Activated T-helper 2 cell treated with anti-CD3 and anti-CD28 coated beads, Interferon-gamma antibody, Interleukin-2, Interleukin-4, amounts not matched to agents 10 μg/mL and 5 μg/mL and 100 μg/mL, durations not matched to agents 14 hours and 24 hours and 36 hours (primary cell): ENCODE results near the gene SH3RF3. TPM values are rescaled to one million over a fixed set of nuclear protein-coding genes. Genes with fewer than 3 reads are reported as not detected.

Experiments used
- DNase-seq: peaks from one replicate; pipeline ENCODE4 v3.0.0; 2021; ENCODE audit warnings: low spot score
- H3K27ac Mint-ChIP-seq: one replicate; pipeline ENCODE4 v1.8.0; 2021; ENCODE audit warnings: mixed read lengths
- H3K27me3 Mint-ChIP-seq: one replicate; pipeline ENCODE4 v1.8.0; 2021; ENCODE audit warnings: low read depth, mixed read lengths
- H3K36me3 Mint-ChIP-seq: one replicate; pipeline ENCODE4 v1.8.0; 2021; ENCODE audit warnings: low read depth, mixed read lengths
- H3K4me1 Mint-ChIP-seq: one replicate; pipeline ENCODE4 v1.8.0; 2021; ENCODE audit warnings: low read depth, mixed read lengths
- H3K4me3 Mint-ChIP-seq: one replicate; pipeline ENCODE4 v1.8.0; 2021; ENCODE audit warnings: low read depth, mild to moderate bottlenecking, moderate library complexity, mixed read lengths
- H3K9me3 Mint-ChIP-seq: one replicate; pipeline ENCODE4 v1.8.0; 2021; ENCODE audit warnings: mixed read lengths
- intact Hi-C: fragments of 100-400 bp; cut with micrococcal nuclease; formaldehyde crosslinking; loops from one replicate; pipeline ENCODE4 v1.15.1; 2023
- total RNA-seq: library from RNA; stranded (reverse); gene quantifications from 2 replicates; pipeline ENCODE4 v1.2.3, GENCODE V29; 2022

SH3RF3 gene
- total RNA-seq, 1 donor from 2014 or later: 0.78 TPM

GRCh38 chr2:109345653-109346480, 216.9 kb downstream of the SH3RF3 start:
- peaks cover 31% of the 10 kb centered on the region for H3K4me1 Mint-ChIP-seq
- intact Hi-C loops: loop anchor here (10.0 kb wide), 1 partner anchor 159 kb away; no protein-coding TSS in a partner anchor
- H3K36me3 Mint-ChIP-seq: no peaks in the 10 kb centered on the region
- no peak overlapping the region for H3K27ac Mint-ChIP-seq
- no peaks in the 10 kb centered on the region for H3K9me3 Mint-ChIP-seq
- H3K27me3 Mint-ChIP-seq: peaks cover 29% of the 10 kb centered on the region
- no peak overlapping the region for H3K4me3 Mint-ChIP-seq
- DNase-seq: no peak

- Mint-ChIP-seq H3K9me3 (no peaks in the 10 kb centered on the region), H3K36me3 (no peaks in the 10 kb centered on the region), H3K4me3 (no peak overlapping the region), H3K4me1 (peaks cover 22% of the 10 kb centered on the region), H3K27me3 (peaks cover 29% of the 10 kb centered on the region), H3K27ac (no peak overlapping the region)
- intact Hi-C loops: loop anchor here (10.0 kb wide), 1 partner anchor 158 kb away; no protein-coding TSS in a partner anchor
- no peak for DNase-seq
These were observed 217.7 kb downstream of the SH3RF3 start for GRCh38 chr2:109346601-109347228.

GRCh38 chr2:109347626-109348025, 218.6 kb downstream of the SH3RF3 start:
- H3K4me3 Mint-ChIP-seq: no peak overlapping the region
- H3K27me3 Mint-ChIP-seq: peaks cover 26% of the 10 kb centered on the region
- peaks cover 19% of the 10 kb centered on the region for H3K4me1 Mint-ChIP-seq
- intact Hi-C loops: loop anchor here (10.0 kb wide), 1 partner anchor 157 kb away; no protein-coding TSS in a partner anchor
- H3K9me3 Mint-ChIP-seq: no peaks in the 10 kb centered on the region
- H3K36me3 Mint-ChIP-seq: no peaks in the 10 kb centered on the region
- DNase-seq: no peak
- H3K27ac Mint-ChIP-seq: no peak overlapping the region

GRCh38 chr2:109348190-109348589, 219.2 kb downstream of the SH3RF3 start:
- Mint-ChIP-seq H3K27me3 (peaks cover 24% of the 10 kb centered on the region), H3K4me1 (peaks cover 19% of the 10 kb centered on the region), H3K36me3 (no peaks in the 10 kb centered on the region), H3K4me3 (no peak overlapping the region), H3K27ac (no peak overlapping the region), H3K9me3 (no peaks in the 10 kb centered on the region)
- intact Hi-C loops: loop anchor here (10.0 kb wide), 1 partner anchor 157 kb away; no protein-coding TSS in a partner anchor
- DNase-seq: no peak

- H3K4me3 Mint-ChIP-seq: peak overlapping the region; percentile 1
- H3K4me1 Mint-ChIP-seq: peaks cover 19% of the 10 kb centered on the region
- H3K27ac Mint-ChIP-seq: peak overlapping the region; percentile 51
- DNase-seq: no peak
- H3K9me3 Mint-ChIP-seq: no peaks in the 10 kb centered on the region
- intact Hi-C loops: loop anchor here (10.0 kb wide), 1 partner anchor 156 kb away; no protein-coding TSS in a partner anchor
- H3K36me3 Mint-ChIP-seq: no peaks in the 10 kb centered on the region
- peaks cover 22% of the 10 kb centered on the region for H3K27me3 Mint-ChIP-seq
These were observed 219.9 kb downstream of the SH3RF3 start for GRCh38 chr2:109348671-109349502.

GRCh38 chr2:109349503-109350465, 220.8 kb downstream of the SH3RF3 start:
- intact Hi-C loops: loop anchor here (10.0 kb wide), 1 partner anchor 155 kb away; no protein-coding TSS in a partner anchor
- H3K4me3 Mint-ChIP-seq: no peak overlapping the region
- no peaks in the 10 kb centered on the region for H3K9me3 Mint-ChIP-seq
- H3K4me1 Mint-ChIP-seq: peaks cover 19% of the 10 kb centered on the region
- no peaks in the 10 kb centered on the region for H3K36me3 Mint-ChIP-seq
- no peak for DNase-seq
- H3K27me3 Mint-ChIP-seq: peaks cover 15% of the 10 kb centered on the region
- no peak overlapping the region for H3K27ac Mint-ChIP-seq

GRCh38 chr2:109350526-109350925, 221.5 kb downstream of the SH3RF3 start:
- H3K27ac Mint-ChIP-seq: no peak overlapping the region

GRCh38 chr2:109351164-109351756, 222.3 kb downstream of the SH3RF3 start:
- Mint-ChIP-seq H3K9me3 (no peaks in the 10 kb centered on the region), H3K4me1 (peaks cover 19% of the 10 kb centered on the region), H3K27me3 (peaks cover 10% of the 10 kb centered on the region), H3K36me3 (no peaks in the 10 kb centered on the region), H3K27ac (no peak overlapping the region), H3K4me3 (no peak overlapping the region)
- no peak for DNase-seq
- intact Hi-C loops: no loop called here

More at GRCh38 chr2:109350526-109350925, 221.5 kb downstream of the SH3RF3 start:
- peaks cover 19% of the 10 kb centered on the region for H3K4me1 Mint-ChIP-seq
- no peaks in the 10 kb centered on the region for H3K36me3 Mint-ChIP-seq
- intact Hi-C loops: no loop called here
- H3K27me3 Mint-ChIP-seq: peaks cover 14% of the 10 kb centered on the region
- no peaks in the 10 kb centered on the region for H3K9me3 Mint-ChIP-seq
- H3K4me3 Mint-ChIP-seq: no peak overlapping the region
- no peak for DNase-seq

- Mint-ChIP-seq H3K27ac (no peak overlapping the region), H3K4me3 (no peak overlapping the region), H3K27me3 (peaks cover 9% of the 10 kb centered on the region), H3K36me3 (no peaks in the 10 kb centered on the region), H3K9me3 (no peaks in the 10 kb centered on the region), H3K4me1 (peaks cover 19% of the 10 kb centered on the region)
- DNase-seq: no peak
- intact Hi-C loops: no loop called here
These were observed 223.3 kb downstream of the SH3RF3 start for GRCh38 chr2:109352056-109352897.

- no peak overlapping the region for H3K27ac Mint-ChIP-seq
- peaks cover 9% of the 10 kb centered on the region for H3K27me3 Mint-ChIP-seq
- DNase-seq: no peak
- no peaks in the 10 kb centered on the region for H3K9me3 Mint-ChIP-seq
- H3K36me3 Mint-ChIP-seq: no peaks in the 10 kb centered on the region
- peaks cover 16% of the 10 kb centered on the region for H3K4me1 Mint-ChIP-seq
- intact Hi-C loops: no loop called here
- no peak overlapping the region for H3K4me3 Mint-ChIP-seq
These were observed 224.1 kb downstream of the SH3RF3 start for GRCh38 chr2:109352898-109353689.
